GM21825 (cell line): ENCODE data around the gene KCTD18.

Experiments
- ATAC-seq: cut with Tn5 transposase; IDR thresholded peaks from one replicate; pipeline ENCODE4 v1.9.1; 2021; ENCODE audit warnings: mild to moderate bottlenecking, moderate library complexity; ENCODE audit not compliant: unreplicated experiment

The KCTD18 gene

DNA sequence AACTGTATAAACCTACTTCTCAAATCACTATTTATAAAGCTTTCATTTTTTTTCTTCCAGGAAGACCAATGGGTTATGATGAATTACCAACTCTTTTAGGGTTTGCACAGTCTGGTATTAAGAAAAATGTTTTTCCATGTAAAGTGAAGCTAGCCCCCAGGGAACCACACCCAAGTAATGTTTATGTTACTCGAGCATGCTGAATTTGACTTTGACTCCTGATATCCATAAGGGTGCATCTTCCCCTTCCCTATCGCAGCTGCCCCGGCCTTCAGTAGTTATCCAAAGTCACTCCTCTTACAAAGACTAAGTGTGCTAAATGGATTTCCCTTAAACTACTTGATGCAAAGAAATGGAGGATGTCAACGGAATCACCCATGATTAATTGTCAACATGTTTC is 21.7 kb downstream of the KCTD18 start:
- ATAC-seq = no peak

DNA sequence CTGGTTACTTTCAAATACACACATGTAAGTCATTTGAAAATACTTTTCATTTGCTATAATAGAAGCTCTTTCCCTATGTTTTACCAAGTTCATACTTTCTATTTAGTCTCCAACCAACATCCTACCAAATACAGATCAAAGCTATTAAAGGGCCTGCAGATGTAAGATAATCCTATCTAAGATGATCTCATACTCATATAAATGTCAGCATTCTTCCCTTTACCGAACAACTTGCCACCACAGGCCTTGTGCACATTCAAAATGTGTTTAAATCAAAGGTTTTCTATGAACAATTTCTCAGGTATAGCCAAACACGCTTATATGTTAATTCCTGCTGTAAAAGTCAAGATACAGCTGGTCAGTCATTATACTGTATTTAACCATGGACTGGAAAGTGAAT is 23.3 kb downstream of the KCTD18 start:
- no peak for ATAC-seq

DNA sequence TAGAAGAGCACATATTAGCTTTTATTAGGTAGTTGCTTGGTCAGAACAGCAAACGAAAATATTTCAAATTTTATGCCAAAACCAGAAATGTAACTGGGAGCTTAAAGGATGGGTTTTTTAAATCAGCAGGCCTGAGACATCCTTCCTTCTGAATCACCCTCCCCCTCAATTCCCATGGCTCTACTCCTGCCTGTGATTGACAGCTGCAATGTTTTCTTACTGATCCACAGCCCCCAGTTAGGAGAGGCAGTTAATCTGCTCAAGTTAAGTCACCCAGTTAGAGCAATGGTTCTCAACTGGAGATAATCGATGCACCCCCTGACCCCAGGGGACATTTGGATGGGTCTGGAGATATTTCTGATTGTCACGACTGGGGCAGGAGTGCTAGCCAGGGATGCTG is 24.9 kb downstream of the KCTD18 start:
- ATAC-seq = no peak

DNA sequence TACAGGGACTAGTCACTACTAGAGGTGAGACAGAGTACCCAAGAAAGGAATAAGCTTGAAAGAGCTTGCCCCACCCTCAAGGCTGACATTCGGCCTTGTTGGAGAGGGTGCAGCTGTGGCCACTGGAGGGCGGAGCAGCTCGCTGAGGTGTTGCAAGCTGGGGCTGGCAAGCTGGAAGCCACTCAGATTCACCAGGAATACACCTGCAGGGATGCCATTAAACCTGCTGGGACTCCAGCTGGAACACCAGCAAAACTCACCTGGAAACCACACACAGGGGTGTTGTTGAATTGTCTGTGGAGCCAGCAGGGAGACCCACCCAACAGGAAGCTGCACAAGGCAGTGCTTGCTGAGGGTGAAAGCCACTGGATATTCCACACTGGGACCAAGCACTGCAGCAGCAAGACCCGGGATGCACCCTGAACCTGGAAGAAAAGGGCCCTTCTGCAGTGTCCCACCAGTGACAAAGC is 26.1 kb downstream of the KCTD18 start:
- peak; percentile 52 for ATAC-seq

- peak; percentile 67 for ATAC-seq
Measured at GRCh38 chr2:200482194-200482593, 27.7 kb downstream of the KCTD18 start.

GRCh38 chr2:200479692-200480265 is 30.1 kb downstream of the KCTD18 start:
- ATAC-seq = no peak

DNA sequence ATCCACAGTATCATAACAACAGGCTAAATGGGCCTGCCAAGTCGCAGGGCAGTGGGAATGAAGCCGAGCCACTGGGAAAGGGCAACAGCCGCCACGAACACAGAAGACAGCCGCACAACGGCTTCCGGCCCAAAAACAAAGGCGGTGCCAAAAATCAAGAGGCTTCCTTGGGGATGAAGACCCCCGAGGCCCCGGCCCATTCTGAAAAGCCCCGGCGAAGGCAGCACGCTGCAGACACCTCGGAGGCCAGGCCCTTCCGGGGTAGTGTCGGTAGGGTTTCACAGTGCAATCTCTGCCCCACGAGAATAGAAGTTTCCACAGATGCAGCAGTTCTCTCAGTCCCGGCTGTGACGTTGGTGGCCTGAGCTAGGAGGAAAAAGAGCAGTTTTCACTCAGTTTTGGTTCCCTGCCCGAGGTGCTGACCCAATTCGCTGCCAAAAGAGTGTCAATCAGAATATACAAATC is 32.2 kb downstream of the KCTD18 start:
- ATAC-seq = no peak

- no peak for ATAC-seq
Measured at GRCh38 chr2:200476836-200477235, 33.0 kb downstream of the KCTD18 start.

DNA sequence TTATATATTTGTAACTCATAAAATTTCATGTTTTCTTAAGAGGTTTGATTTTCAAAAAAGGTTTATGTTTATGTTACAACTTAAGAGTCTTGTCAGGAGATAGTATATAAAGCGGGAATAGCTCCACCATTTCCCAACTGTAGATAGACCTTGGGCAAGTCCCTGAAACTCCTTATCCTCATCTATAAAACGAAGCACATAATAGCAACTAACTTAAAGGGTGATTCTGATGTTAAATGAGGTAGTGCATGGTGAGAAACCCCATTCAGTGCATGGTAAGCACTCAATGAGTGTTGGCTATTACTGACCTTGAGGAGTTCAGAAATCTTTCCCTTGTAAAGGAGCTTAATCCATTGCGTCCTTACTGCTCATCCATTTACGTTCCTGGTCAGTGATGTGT is 34.1 kb downstream of the KCTD18 start:
- no peak for ATAC-seq

GRCh38 chr2:200472853-200473464 is 36.9 kb downstream of the KCTD18 start:
- ATAC-seq = no peak

DNA sequence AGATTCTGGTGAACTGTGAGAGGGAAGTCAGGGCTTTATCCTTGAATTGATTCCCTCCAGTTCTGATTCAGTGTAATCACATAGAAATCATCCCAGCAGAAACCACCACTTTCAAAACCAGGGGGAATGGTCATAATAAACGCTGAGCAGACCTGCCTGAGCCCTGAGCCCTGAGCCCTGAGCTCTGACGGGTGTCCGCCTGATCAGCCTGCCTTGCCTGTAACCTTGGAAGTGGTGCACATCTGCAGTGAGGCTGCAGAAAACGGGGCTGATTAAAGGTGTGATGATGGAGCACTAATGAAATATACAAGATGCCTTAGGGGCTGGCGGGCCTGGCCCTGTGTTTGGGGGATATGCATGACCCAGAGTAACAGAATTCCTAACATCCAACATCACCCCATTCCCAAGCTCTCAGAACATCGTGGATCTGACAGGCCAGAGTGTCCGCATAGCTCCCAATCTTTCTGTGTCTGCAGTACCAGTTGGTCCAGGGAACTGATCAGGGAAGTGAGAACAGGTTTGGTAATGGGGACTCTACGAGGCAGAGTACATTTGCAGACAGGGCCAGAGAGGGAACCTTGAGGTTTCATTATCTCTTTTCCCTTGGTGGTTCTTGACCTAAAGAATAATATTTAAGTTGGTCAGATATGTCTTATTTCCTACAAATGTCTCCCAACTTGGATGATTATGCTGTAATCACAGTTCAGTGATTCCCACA is 37.8 kb downstream of the KCTD18 start:
- ATAC-seq = no peak

DNA sequence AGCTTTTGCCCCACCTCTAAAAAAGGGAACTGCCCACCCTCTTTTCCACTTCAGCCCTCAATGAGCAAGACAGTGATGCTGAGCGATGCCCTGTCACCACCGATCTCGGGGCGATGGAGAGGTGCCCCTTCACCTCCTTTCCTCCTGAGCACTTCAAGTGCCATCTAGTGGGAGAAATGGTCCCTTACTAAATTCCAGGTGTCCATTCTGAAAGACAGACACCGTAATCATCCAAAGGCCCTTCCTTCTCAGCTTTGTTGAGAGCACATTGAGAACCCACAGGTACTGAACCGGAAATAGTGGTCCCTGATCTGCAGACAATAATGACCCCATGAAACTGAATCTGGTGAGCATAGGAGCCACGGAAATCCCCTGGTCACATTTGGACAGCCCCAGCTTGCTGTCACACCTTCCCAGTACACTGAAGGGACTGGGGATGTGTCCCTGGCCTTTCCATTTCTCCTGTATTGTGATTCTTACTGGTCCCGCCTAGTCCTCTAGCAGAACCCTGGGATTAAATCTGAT is 38.5 kb downstream of the KCTD18 start:
- peak; percentile 70 for ATAC-seq

DNA sequence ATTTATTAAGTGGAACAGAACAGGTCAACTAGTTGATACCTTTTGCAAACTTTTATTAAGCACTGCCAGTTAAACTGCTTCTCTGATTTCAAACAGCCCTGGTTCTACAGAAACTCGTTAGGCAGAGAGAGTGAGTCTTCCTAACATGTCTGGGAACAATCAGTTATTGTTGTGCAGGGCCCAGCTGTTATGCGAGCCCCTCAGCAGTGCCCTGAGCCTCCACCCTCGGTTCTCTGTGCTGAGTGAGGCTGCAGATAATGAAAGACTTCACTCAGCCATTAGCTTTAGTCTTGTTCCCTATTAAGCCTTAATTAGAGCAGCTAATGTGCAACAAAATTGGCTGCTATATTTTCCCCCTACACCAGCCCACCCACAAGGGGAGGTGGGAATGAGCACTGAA is 39.6 kb downstream of the KCTD18 start:
- no peak for ATAC-seq

DNA sequence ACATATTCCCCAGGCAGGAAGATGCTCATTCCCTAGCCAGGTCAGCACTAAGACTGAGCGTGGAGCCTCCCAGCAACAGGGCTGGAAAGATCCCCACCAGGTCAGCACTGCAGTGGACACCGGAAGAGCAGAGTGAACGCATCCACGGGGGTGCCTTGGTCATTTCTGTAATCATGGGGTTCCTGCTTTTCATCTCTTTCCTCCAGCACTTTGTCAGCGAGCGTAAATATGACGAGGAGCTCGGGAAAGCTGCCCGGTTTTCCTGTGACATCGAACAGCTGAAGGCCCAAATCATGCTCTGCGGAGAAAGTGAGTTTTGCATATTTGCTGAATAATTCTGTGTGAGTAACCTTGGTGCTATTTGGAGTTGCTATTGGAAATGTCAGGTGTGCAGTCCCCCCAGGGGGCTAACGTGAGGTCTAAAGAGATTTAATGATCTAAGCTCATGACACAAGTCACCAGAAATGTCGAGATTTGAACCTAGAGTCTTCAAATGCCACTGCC is 40.1 kb downstream of the KCTD18 start:
- ATAC-seq = no peak

- ATAC-seq = no peak
Measured at GRCh38 chr2:200467806-200468681, 41.8 kb downstream of the KCTD18 start.

- ATAC-seq = no peak
Measured at GRCh38 chr2:200466425-200467418, 43.1 kb downstream of the KCTD18 start.

- no peak for ATAC-seq
Measured at GRCh38 chr2:200463452-200463851, 46.4 kb downstream of the KCTD18 start.

- ATAC-seq = no peak
Measured at GRCh38 chr2:200461846-200462710, 47.8 kb downstream of the KCTD18 start.

GRCh38 chr2:200459101-200459500 is 50.8 kb downstream of the KCTD18 start:
- no peak for ATAC-seq
